Left ventricle myocardium inferior (tissue), 1 donor: Measurements from ENCODE around the gene TC2N. TPM values are rescaled to one million over a fixed set of nuclear protein-coding genes. Genes with fewer than 3 reads are reported as not detected.

Experiments used
- DNase-seq: peaks from one replicate; pipeline ENCODE4 v3.0.0-alpha.2; 2020
- H3K27ac ChIP-seq: fragments of 200-600 bp; replicated peaks from 2 replicates; pipeline ENCODE4 v1.8.0; 2021
- H3K27me3 ChIP-seq: fragments of 200-600 bp; 2 replicates; pipeline ENCODE4 v1.8.0; 2021; ENCODE audit warnings: low read depth
- H3K36me3 ChIP-seq: fragments of 200-600 bp; 2 replicates; pipeline ENCODE4 v1.8.0; 2021
- H3K4me1 ChIP-seq: fragments of 200-600 bp; 2 replicates; pipeline ENCODE4 v1.8.0; 2021
- H3K4me3 ChIP-seq: fragments of 200-600 bp; 2 replicates; pipeline ENCODE4 v1.8.0; 2021; ENCODE audit warnings: mild to moderate bottlenecking, moderate library complexity
- H3K9me3 ChIP-seq: fragments of 200-600 bp; replicated peaks from 2 replicates; pipeline ENCODE4 v1.8.0; 2021
- intact Hi-C: fragments of 100-400 bp; cut with micrococcal nuclease; formaldehyde crosslinking; loops from one replicate; pipeline ENCODE4 v1.11.0; 2022
- total RNA-seq: library from RNA; stranded (reverse); fragmentation: NEBNext Ultra II Directional; extraction: Animal tissue kit (Norgen Biotek cat#: 25700); gene quantifications from one replicate; pipeline ENCODE4 v1.2.1, GENCODE V29; 2021
- TF ChIP-seq, protein P1 (sequence below): fragments of 200-600 bp; IDR thresholded peaks from 2 replicates; pipeline ENCODE4 v1.8.0; 2021; ENCODE audit warnings: antibody characterized with exemption, mild to moderate bottlenecking, borderline replicate concordance
- donor health status: DM: no; HTN: yes; CAD: no; lungs with severe emphysema.

The TC2N gene
- total RNA-seq, 1 donor from 2014 or later = 4.1 TPM

DNA sequence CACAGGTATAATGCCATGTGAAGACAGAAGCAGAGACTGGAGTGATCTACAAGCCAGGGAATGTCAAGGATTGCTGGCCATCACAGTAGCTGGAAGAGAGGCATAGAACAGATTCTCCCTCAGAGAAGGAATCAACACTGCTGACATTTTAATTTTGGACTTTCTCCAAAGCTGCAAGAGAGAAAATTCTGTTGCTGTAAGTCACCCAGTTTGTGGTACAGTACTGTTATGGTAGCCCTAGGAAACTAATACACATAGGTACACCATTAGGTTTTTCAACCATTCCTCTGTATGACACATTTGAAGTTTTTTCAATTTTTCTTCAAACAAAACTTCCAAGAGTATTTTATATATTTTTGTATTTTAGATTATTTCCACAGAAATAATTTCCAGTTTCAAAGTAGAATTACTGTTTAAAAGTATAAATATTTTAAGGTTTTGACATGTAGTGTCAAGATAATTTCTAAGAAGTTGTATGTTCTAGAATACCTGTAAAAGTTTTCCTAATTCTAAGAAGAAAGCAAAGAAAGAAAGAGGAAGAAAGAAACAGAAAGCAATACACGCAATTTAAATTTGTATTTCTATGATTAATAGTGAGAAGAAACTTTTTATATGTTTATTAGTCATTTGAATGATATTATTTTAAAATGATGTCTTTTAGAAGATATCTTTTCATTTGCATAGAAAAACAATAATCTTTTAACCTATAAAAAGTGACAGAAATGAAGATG lies 70.6 kb downstream of the TC2N start:
- intact Hi-C loops = no loop called here
- DNase-seq = no peak

DNA sequence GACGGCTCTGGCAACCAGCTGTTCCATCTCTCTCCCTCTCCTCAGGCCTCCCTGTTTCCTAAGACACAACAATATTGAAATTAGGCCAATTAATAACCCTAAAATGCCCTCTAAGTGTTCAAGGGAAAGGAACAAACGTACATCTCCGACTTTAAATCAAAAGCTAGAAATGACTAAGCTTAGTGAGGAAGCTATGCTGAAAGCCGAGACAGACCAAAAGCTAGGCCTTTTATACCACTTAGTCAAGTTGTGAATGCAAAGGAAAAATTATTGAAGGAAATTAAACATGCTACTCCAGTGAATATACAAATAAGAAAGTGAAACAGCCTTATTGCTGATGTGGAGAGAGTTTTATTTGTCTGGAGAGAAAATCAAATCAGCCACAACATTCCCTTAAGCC lies 73.6 kb downstream of the TC2N start:
- peaks cover 13% of the 10 kb centered on the region for H3K9me3 ChIP-seq
- no peaks in the 10 kb centered on the region for H3K4me1 ChIP-seq
- TF ChIP-seq, protein P1, sequence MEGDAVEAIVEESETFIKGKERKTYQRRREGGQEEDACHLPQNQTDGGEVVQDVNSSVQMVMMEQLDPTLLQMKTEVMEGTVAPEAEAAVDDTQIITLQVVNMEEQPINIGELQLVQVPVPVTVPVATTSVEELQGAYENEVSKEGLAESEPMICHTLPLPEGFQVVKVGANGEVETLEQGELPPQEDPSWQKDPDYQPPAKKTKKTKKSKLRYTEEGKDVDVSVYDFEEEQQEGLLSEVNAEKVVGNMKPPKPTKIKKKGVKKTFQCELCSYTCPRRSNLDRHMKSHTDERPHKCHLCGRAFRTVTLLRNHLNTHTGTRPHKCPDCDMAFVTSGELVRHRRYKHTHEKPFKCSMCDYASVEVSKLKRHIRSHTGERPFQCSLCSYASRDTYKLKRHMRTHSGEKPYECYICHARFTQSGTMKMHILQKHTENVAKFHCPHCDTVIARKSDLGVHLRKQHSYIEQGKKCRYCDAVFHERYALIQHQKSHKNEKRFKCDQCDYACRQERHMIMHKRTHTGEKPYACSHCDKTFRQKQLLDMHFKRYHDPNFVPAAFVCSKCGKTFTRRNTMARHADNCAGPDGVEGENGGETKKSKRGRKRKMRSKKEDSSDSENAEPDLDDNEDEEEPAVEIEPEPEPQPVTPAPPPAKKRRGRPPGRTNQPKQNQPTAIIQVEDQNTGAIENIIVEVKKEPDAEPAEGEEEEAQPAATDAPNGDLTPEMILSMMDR = no peak
- intact Hi-C loops = no loop called here
- H3K27ac ChIP-seq = no peak overlapping the region
- H3K4me3 ChIP-seq = no peak overlapping the region
- H3K27me3 ChIP-seq = no peaks in the 10 kb centered on the region
- DNase-seq = no peak
- peaks cover 9% of the 10 kb centered on the region for H3K36me3 ChIP-seq

More for the DNA sequence above, 70.6 kb downstream of the TC2N start:
- peaks cover 9% of the 10 kb centered on the region for H3K36me3 ChIP-seq
- TF ChIP-seq, protein P1 = no peak
- no peaks in the 10 kb centered on the region for H3K4me1 ChIP-seq
- H3K27ac ChIP-seq = no peak overlapping the region
- H3K4me3 ChIP-seq = no peak overlapping the region
- peaks cover 13% of the 10 kb centered on the region for H3K9me3 ChIP-seq
- no peaks in the 10 kb centered on the region for H3K27me3 ChIP-seq

DNA sequence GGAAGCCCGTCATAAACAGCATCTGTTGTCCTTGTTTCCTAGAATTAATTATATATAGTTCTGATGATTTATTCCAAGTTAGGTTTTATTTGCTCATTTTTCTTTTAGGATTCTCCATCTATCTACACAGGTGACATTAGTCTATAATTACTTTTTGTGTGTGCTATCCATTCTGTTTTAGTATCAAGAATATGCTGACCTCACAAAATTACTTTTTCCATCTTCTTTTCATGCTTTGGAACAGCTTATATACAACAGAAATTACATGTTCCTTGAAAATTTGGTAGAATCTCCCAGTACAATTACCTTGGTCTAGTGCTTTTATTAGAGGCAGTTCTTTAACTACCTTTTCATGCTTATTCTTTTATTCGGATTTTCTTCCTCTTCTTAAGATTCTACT lies 81.1 kb downstream of the TC2N start:
- Histone ChIP-seq H3K27me3 (no peaks in the 10 kb centered on the region), H3K4me1 (no peaks in the 10 kb centered on the region), H3K9me3 (no peaks in the 10 kb centered on the region), H3K36me3 (no peaks in the 10 kb centered on the region), H3K27ac (no peak overlapping the region), H3K4me3 (no peak overlapping the region)
- DNase-seq = no peak
- intact Hi-C loops = no loop called here
- TF ChIP-seq, protein P1 = no peak

DNA sequence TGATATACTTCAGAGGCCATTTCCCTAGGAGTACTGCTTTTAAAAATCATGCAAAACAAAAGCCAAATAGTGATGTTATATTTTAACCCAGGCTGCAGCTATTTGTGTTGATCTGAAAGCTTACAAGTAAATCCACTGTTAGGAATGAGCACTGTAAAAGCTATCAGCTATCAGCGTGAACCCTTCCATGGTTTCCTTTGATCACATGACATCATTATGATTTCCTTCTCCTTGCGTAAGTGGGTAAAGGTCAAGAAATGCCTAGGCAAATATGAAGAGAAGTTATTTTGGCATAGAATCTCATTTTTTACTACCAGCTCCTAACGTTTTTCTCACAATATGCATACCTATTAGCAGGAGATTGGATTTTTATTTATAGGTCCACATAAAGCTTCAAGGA lies 86.9 kb downstream of the TC2N start:
- Histone ChIP-seq H3K27ac (no peak overlapping the region), H3K36me3 (no peaks in the 10 kb centered on the region), H3K27me3 (no peaks in the 10 kb centered on the region), H3K9me3 (no peaks in the 10 kb centered on the region), H3K4me3 (no peak overlapping the region), H3K4me1 (no peaks in the 10 kb centered on the region)
- TF ChIP-seq, protein P1 = no peak
- no peak for DNase-seq
- intact Hi-C loops = no loop called here

DNA sequence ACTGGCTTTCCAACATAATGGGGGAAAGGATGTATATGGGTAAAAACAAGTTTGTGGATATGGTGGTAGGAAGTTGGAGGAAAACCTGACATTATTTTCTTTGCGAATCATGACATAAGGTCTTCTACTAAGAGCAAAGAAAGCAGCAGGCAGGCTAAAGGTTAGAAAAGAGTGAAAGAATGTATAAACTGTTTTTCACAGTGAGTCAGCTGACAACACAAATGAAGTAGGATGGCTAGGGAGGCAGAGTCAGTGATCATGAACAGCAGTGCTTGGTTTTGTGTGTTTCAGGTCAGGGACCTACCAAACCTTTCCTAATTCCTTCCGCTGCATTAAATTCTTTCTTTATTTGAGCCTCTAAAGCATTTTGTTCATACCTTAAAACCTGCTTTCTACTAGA lies 89.1 kb downstream of the TC2N start:
- no peaks in the 10 kb centered on the region for H3K4me1 ChIP-seq
- TF ChIP-seq, protein P1 = no peak
- no peaks in the 10 kb centered on the region for H3K36me3 ChIP-seq
- no peaks in the 10 kb centered on the region for H3K9me3 ChIP-seq
- no peaks in the 10 kb centered on the region for H3K27me3 ChIP-seq
- DNase-seq = no peak
- no peak overlapping the region for H3K4me3 ChIP-seq
- H3K27ac ChIP-seq = no peak overlapping the region
- intact Hi-C loops = no loop called here
